Liver (tissue), 3 donors: ENCODE data around the gene POU3F1.

Experiments
- HNF4A ChIP-seq, 2 donors: conservative IDR thresholded peaks; 2 replicates each; pipeline ENCODE4 v1.6.1; 2016; ENCODE audit warnings: antibody characterized with exemption in 2 of 2, mild to moderate bottlenecking in 2 of 2
- HNF4G ChIP-seq: IDR thresholded peaks from 2 replicates; pipeline ENCODE4 v1.6.1; 2016; ENCODE audit warnings: antibody characterized with exemption
- RAD21 ChIP-seq, 2 donors: IDR thresholded peaks; 2 replicates each; pipeline ENCODE4 v1.6.1; 2016; ENCODE audit warnings: antibody characterized with exemption in 2 of 2, mild to moderate bottlenecking in 2 of 2
- RXRA ChIP-seq, 2 donors: IDR thresholded peaks; 2 replicates each; pipeline ENCODE4 v1.6.1; 2017 to 2018; ENCODE audit warnings: antibody characterized with exemption in 2 of 2, mild to moderate bottlenecking in 1 of 2
- SP1 ChIP-seq: IDR thresholded peaks from 2 replicates; pipeline ENCODE4 v1.6.1; 2018; ENCODE audit warnings: antibody characterized with exemption, mild to moderate bottlenecking
- TAF1 ChIP-seq: conservative IDR thresholded peaks from 2 replicates; pipeline ENCODE4 v1.6.1; 2016; ENCODE audit warnings: antibody characterized with exemption, mild to moderate bottlenecking
- TF ChIP-seq, protein P1 (sequence below): fragments of 150-350 bp; IDR thresholded peaks from 2 replicates; pipeline ENCODE4 v1.5.1; 2017; ENCODE audit warnings: improper control_type of control experiment, low read depth, low read length; ENCODE audit not compliant: missing input control
- TF ChIP-seq, protein P2 (sequence below): IDR thresholded peaks from 2 replicates; pipeline ENCODE4 v1.6.1; 2016; ENCODE audit warnings: antibody characterized with exemption, mild to moderate bottlenecking
- TF ChIP-seq, protein P3 (sequence below): IDR thresholded peaks from 2 replicates; pipeline ENCODE4 v1.6.1; 2016; ENCODE audit warnings: antibody characterized with exemption
- TF ChIP-seq, protein P4 (sequence below): IDR thresholded peaks from 2 replicates; pipeline ENCODE4 v1.6.1; 2016; ENCODE audit warnings: antibody characterized with exemption
- donor health status: healthy.
- donor health status: healthy.

DNA sequence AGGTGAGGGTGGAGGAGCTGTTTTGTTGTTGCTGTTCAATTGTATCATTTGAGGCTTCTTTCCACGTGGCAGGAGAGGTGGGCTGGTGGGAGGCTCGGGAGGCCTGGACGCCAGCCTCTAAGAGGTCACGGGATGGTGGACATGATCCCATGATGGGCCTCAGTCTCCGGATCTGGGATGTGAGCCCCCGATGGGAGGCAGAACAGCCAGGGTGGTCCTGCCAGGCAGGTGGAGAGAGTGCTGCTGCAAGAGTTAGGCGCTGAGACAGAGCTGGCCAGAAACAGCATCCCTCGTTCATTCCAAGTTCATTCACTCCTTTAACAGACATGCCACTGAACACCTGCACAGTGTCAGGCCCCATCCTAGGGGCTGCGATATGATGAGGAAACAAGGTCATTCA is 41.1 kb upstream of the POU3F1 start:
- TF ChIP-seq RAD21 (IDR thresholded peaks at IDR 0.05) = no peak
- no peak for TF ChIP-seq HNF4G
- TF ChIP-seq, protein P1, sequence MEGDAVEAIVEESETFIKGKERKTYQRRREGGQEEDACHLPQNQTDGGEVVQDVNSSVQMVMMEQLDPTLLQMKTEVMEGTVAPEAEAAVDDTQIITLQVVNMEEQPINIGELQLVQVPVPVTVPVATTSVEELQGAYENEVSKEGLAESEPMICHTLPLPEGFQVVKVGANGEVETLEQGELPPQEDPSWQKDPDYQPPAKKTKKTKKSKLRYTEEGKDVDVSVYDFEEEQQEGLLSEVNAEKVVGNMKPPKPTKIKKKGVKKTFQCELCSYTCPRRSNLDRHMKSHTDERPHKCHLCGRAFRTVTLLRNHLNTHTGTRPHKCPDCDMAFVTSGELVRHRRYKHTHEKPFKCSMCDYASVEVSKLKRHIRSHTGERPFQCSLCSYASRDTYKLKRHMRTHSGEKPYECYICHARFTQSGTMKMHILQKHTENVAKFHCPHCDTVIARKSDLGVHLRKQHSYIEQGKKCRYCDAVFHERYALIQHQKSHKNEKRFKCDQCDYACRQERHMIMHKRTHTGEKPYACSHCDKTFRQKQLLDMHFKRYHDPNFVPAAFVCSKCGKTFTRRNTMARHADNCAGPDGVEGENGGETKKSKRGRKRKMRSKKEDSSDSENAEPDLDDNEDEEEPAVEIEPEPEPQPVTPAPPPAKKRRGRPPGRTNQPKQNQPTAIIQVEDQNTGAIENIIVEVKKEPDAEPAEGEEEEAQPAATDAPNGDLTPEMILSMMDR = no peak
- TF ChIP-seq TAF1 = no peak
- TF ChIP-seq, protein P2, sequence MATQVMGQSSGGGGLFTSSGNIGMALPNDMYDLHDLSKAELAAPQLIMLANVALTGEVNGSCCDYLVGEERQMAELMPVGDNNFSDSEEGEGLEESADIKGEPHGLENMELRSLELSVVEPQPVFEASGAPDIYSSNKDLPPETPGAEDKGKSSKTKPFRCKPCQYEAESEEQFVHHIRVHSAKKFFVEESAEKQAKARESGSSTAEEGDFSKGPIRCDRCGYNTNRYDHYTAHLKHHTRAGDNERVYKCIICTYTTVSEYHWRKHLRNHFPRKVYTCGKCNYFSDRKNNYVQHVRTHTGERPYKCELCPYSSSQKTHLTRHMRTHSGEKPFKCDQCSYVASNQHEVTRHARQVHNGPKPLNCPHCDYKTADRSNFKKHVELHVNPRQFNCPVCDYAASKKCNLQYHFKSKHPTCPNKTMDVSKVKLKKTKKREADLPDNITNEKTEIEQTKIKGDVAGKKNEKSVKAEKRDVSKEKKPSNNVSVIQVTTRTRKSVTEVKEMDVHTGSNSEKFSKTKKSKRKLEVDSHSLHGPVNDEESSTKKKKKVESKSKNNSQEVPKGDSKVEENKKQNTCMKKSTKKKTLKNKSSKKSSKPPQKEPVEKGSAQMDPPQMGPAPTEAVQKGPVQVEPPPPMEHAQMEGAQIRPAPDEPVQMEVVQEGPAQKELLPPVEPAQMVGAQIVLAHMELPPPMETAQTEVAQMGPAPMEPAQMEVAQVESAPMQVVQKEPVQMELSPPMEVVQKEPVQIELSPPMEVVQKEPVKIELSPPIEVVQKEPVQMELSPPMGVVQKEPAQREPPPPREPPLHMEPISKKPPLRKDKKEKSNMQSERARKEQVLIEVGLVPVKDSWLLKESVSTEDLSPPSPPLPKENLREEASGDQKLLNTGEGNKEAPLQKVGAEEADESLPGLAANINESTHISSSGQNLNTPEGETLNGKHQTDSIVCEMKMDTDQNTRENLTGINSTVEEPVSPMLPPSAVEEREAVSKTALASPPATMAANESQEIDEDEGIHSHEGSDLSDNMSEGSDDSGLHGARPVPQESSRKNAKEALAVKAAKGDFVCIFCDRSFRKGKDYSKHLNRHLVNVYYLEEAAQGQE = no peak
- no peak for TF ChIP-seq SP1
- TF ChIP-seq RXRA (IDR thresholded peaks at IDR 0.05) = no peak
- TF ChIP-seq, protein P3, sequence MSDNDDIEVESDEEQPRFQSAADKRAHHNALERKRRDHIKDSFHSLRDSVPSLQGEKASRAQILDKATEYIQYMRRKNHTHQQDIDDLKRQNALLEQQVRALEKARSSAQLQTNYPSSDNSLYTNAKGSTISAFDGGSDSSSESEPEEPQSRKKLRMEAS = no peak
- TF ChIP-seq, protein P4, sequence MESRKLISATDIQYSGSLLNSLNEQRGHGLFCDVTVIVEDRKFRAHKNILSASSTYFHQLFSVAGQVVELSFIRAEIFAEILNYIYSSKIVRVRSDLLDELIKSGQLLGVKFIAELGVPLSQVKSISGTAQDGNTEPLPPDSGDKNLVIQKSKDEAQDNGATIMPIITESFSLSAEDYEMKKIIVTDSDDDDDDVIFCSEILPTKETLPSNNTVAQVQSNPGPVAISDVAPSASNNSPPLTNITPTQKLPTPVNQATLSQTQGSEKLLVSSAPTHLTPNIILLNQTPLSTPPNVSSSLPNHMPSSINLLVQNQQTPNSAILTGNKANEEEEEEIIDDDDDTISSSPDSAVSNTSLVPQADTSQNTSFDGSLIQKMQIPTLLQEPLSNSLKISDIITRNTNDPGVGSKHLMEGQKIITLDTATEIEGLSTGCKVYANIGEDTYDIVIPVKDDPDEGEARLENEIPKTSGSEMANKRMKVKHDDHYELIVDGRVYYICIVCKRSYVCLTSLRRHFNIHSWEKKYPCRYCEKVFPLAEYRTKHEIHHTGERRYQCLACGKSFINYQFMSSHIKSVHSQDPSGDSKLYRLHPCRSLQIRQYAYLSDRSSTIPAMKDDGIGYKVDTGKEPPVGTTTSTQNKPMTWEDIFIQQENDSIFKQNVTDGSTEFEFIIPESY = no peak
- TF ChIP-seq HNF4A (conservative IDR thresholded peaks at IDR 0.05) = no peak
